Thoracic aorta endothelial cell (primary cell): Measurements from ENCODE around the gene DDX42. TPM values are rescaled to one million over a fixed set of nuclear protein-coding genes. Genes with fewer than 3 reads are reported as not detected.

Source experiments
- total RNA-seq: library from RNA; depleted of rRNA; stranded (reverse); fragments of >200 nt; gene quantifications from 2 replicates; pipeline ENCODE4 v1.2.3, GENCODE V29; 2012

The DDX42 gene, protein sequence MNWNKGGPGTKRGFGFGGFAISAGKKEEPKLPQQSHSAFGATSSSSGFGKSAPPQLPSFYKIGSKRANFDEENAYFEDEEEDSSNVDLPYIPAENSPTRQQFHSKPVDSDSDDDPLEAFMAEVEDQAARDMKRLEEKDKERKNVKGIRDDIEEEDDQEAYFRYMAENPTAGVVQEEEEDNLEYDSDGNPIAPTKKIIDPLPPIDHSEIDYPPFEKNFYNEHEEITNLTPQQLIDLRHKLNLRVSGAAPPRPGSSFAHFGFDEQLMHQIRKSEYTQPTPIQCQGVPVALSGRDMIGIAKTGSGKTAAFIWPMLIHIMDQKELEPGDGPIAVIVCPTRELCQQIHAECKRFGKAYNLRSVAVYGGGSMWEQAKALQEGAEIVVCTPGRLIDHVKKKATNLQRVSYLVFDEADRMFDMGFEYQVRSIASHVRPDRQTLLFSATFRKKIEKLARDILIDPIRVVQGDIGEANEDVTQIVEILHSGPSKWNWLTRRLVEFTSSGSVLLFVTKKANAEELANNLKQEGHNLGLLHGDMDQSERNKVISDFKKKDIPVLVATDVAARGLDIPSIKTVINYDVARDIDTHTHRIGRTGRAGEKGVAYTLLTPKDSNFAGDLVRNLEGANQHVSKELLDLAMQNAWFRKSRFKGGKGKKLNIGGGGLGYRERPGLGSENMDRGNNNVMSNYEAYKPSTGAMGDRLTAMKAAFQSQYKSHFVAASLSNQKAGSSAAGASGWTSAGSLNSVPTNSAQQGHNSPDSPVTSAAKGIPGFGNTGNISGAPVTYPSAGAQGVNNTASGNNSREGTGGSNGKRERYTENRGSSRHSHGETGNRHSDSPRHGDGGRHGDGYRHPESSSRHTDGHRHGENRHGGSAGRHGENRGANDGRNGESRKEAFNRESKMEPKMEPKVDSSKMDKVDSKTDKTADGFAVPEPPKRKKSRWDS
- total RNA-seq, result 122 and 130 TPM in 2 replicates

GRCh38 chr17:63774141-63774968 is at the start of gene DDX42:
Gene DDX42, plus strand, starts transcription at chr17:63774170. Its CDS starts 12,880 bp downstream, at chr17:63787050.

DNA sequence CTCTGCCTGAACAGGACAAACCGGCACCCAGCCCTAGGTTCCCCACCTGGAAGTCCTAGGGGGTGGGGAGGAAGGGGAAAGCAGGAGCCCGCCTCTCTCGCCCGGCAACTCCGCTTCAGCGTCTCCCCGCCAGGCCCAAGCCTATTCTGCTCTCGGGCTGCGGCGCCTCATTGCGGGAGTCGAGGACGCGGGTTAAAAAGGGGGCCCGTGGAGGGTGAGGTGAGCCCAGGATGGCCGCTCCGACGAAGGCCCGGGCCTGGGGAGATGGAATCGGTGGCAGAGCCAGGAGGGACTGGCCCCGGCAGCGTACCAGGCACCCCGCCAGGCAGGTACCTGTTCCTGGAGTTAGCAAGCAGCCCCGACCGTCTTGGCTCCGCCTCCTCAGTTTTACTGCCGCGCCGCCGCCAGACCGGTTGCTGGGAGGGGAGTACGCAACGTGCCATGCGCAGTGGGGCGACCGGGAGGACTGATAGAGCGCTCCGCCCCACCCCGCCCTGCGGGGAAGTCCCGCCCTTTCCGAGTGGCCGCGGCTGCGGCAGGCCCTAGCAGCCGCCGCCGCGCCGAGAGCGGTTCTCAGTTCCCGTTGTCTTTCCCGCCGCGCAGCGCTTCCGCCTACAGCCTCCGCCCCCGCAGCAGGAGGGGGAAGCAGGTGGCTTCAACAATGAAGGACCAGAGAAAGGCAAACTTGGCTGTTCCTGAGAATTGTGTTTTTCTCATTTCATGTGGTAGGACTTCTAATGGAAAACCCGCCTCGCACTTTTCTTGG is 32.4 kb upstream of the DDX42 start, which contains the start of gene STRADA:
TSS of gene STRADA (minus strand) at position 392 of the 766 bp plus-strand sequence. CDS start 13,430 bp downstream, outside the sequence.

DNA sequence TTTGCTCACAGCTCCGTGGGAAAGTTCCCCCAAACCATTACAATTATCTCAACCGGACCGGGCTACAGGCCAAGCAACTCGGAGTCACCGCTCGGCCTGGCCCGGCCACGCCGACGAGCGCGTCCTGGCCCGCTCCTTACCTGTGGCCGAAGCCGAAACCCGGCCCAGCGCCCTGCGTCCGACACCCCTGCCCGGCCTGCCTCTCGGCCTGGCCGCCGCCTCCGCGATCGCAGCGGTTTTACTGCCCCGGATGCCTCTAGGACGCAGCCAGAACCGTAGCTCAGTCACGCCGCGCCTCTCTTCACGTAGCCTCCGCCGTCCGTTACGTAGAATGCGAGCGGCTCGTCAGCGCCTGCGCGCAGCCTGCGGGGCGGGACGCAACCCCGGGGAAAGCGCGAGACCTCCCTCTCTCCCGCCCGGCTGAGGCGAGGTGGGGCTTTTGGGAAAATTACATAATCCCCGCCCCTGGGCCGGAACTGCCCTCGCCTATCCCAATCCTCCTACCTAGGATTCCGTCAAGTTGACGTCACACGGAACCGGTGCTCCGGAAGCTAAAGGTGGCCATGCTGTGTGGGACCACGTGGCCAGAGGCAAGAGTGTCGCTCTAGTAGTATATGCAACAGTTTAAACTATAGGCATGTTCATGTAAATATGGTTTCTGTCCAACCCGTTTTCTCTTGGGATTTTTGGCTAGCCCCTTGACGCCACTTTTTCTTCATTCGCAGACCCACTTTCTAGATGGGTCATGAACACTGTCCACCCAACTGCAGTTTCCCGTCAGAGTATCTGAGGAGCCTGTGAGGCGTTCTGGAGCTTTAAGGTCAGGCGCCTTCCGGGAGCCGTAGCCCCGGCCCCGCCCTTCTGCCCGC is 464 bp upstream of the DDX42 start, which contains the start of gene CCDC47:
TSS of gene CCDC47 (minus strand) at position 326 of the 869 bp plus-strand sequence. CDS start 7,422 bp downstream, outside the sequence.

GRCh38 chr17:63827002-63827800 is 53.2 kb downstream of the DDX42 start, which contains the start of the genes FTSJ3 and PSMC5:
Gene FTSJ3, minus strand, starts transcription at chr17:63827663. Its CDS starts 761 bp downstream, at chr17:63826902.
Gene PSMC5, plus strand, starts transcription at chr17:63827431. Its CDS starts 60 bp downstream, at chr17:63827491.

GRCh38 chr17:63842540-63843386 is 68.8 kb downstream of the DDX42 start, which contains the start of gene SMARCD2:
Gene SMARCD2, minus strand, starts transcription at chr17:63842685. Its CDS starts 11 bp downstream, at chr17:63842674.

Other genes with a start within 250 kb of the DDX42 start
- 49.9 and 58.2 TPM in 2 replicates for gene DCAF7, start 223.7 kb upstream of the DDX42 start, total RNA-seq
- gene TACO1, start 173.3 kb upstream of the DDX42 start, total RNA-seq, result 25.8 and 29.8 TPM in 2 replicates
- gene MAP3K3, start 151.8 kb upstream of the DDX42 start, total RNA-seq, result 82.7 and 108 TPM in 2 replicates
- 12.9 and 20.0 TPM in 2 replicates for gene LIMD2, start 74.0 kb upstream of the DDX42 start, total RNA-seq
- 41.9 and 42.3 TPM in 2 replicates for gene STRADA, start 32.4 kb upstream of the DDX42 start, total RNA-seq
- gene CCDC47, start 573 bp upstream of the DDX42 start, total RNA-seq, result 108 and 133 TPM in 2 replicates
- 80.9 and 93.4 TPM in 2 replicates for gene PSMC5, start 53.3 kb downstream of the DDX42 start, total RNA-seq
- gene FTSJ3, start 53.5 kb downstream of the DDX42 start, total RNA-seq, result 51.0 and 64.9 TPM in 2 replicates
- 46.5 and 71.5 TPM in 2 replicates for gene SMARCD2, start 68.5 kb downstream of the DDX42 start, total RNA-seq
- gene CSH2, start 99.5 kb downstream of the DDX42 start, total RNA-seq, result not detected in 2 replicates
- gene GH2, start 107.8 kb downstream of the DDX42 start, total RNA-seq, result not detected in 2 replicates
- not detected in 2 replicates for gene CSH1, start 122.4 kb downstream of the DDX42 start, total RNA-seq
- gene CSHL1, start 137.1 kb downstream of the DDX42 start, total RNA-seq, result not detected in 2 replicates
- not detected in 2 replicates for gene GH1, start 144.7 kb downstream of the DDX42 start, total RNA-seq
- 1.3 and 1.5 TPM in 2 replicates for gene CD79B, start 158.2 kb downstream of the DDX42 start, total RNA-seq
- gene SCN4A, start 198.7 kb downstream of the DDX42 start, total RNA-seq, result 0.07 and 0.13 TPM in 2 replicates
- gene PRR29, start 224.2 kb downstream of the DDX42 start, total RNA-seq, result 0.14 and 0.66 TPM in 2 replicates
- 898 and 963 TPM in 2 replicates for gene ICAM2, start 246.5 kb downstream of the DDX42 start, total RNA-seq